HepG2 (cell line): ENCODE measurements around the gene UQCR11. TPM values are rescaled to one million over a fixed set of nuclear protein-coding genes. Genes with fewer than 3 reads are reported as not detected.

Experiments used
- CENPX ChIP-seq: sonication (generic); formaldehyde crosslinking; IDR thresholded peaks from 2 replicates; pipeline ENCODE4 v1.9.0; 2021; ENCODE audit warnings: mild to moderate bottlenecking, missing genetic modification reagents, moderate library complexity
- ESRRA ChIP-seq: sonication (generic); formaldehyde crosslinking; IDR thresholded peaks from 2 replicates; pipeline ENCODE4 v1.5.1; 2020; ENCODE audit warnings: mild to moderate bottlenecking, low read depth, missing genetic modification reagents
- HDAC2 ChIP-seq: sonication (generic); formaldehyde crosslinking; IDR thresholded peaks from 2 replicates; pipeline ENCODE4 v1.4.0; 2020; ENCODE audit warnings: missing genetic modification reagents
- MAFG ChIP-seq: sonication (generic); formaldehyde crosslinking; IDR thresholded peaks from 2 replicates; pipeline ENCODE4 v1.5.1; 2020; ENCODE audit warnings: mild to moderate bottlenecking, missing genetic modification reagents
- NFRKB ChIP-seq: fragments of 450-650 bp; IDR thresholded peaks from 2 replicates; pipeline ENCODE4 v1.6.1; 2017
- POLR2G ChIP-seq: fragments of 200-400 bp; formaldehyde crosslinking; IDR thresholded peaks from 2 replicates; pipeline ENCODE4 v1.6.1; 2018; ENCODE audit warnings: mild to moderate bottlenecking, low read depth, low read length, moderate library complexity
- RFXAP ChIP-seq: sonication (generic); formaldehyde crosslinking; IDR thresholded peaks from 2 replicates; pipeline ENCODE4 v1.4.0; 2020; ENCODE audit warnings: missing genetic modification reagents, borderline replicate concordance
- YY1 ChIP-seq: IDR thresholded peaks from 2 replicates; pipeline ENCODE4 v1.6.1; 2011; ENCODE audit warnings: low read length, low read depth, moderate library complexity, mild to moderate bottlenecking; ENCODE audit not compliant: insufficient read depth, insufficient replicate concordance
- ZFP62 ChIP-seq: sonication (generic); formaldehyde crosslinking; IDR thresholded peaks from 2 replicates; pipeline ENCODE4 v1.4.0; 2020; ENCODE audit warnings: missing genetic modification reagents
- ZFY ChIP-seq: sonication (generic); formaldehyde crosslinking; IDR thresholded peaks from 2 replicates; pipeline ENCODE4 v1.4.0; 2020; ENCODE audit warnings: missing genetic modification reagents
- ZNF264 ChIP-seq: sonication (generic); formaldehyde crosslinking; IDR thresholded peaks from 2 replicates; pipeline ENCODE4 v1.4.0; 2020; ENCODE audit warnings: missing genetic modification reagents
- ZNF460 ChIP-seq: sonication (generic); formaldehyde crosslinking; IDR thresholded peaks from 2 replicates; pipeline ENCODE4 v1.5.1; 2020; ENCODE audit warnings: missing genetic modification reagents, mild to moderate bottlenecking, borderline replicate concordance
- ZNF547 ChIP-seq: sonication (generic); formaldehyde crosslinking; IDR thresholded peaks from 2 replicates; pipeline ENCODE4 v1.5.1; 2020; ENCODE audit warnings: mild to moderate bottlenecking, missing genetic modification reagents
- ZNF7 ChIP-seq: IDR thresholded peaks from 2 replicates; pipeline ENCODE4 v1.6.1; 2016; ENCODE audit warnings: missing biosample characterization, missing genetic modification reagents
- ZNF781 ChIP-seq: sonication (generic); formaldehyde crosslinking; IDR thresholded peaks from 2 replicates; pipeline ENCODE4 v1.5.1; 2020; ENCODE audit warnings: borderline replicate concordance, mild to moderate bottlenecking, missing genetic modification reagents; ENCODE audit errors: not compliant biosample characterization
- polyA plus RNA-seq, 8 experiments: library from polyadenylated mRNA; depleted of rRNA in 3 of 8; stranded (reverse) in 7 of 8; unstranded in 1 of 8; fragments of >200 nt; fragmentation: Illumina TruSeq in 4 of 8; extraction: Trizol in 4 of 8; gene quantifications; 2 replicates each; pipeline versions ENCODE4 v1.2.1 to v1.2.3, GENCODE V29; 2011 to 2016; ENCODE audit warnings: low read depth in 4 of 8, missing spikeins in 1 of 8, mixed read lengths in 1 of 8; ENCODE audit not compliant: insufficient read depth in 1 of 8
- total RNA-seq, 5 experiments: library from RNA; depleted of rRNA; stranded (reverse); fragments of >200 nt; fragmentation: Illumina TruSeq; extraction: Trizol; gene quantifications; 2 replicates each; pipeline ENCODE4 v1.2.3, GENCODE V29; 2016; ENCODE audit warnings: low read depth in 1 of 5
- TF ChIP-seq, protein P1 (sequence below): sonication (generic); formaldehyde crosslinking; IDR thresholded peaks from 2 replicates; pipeline ENCODE4 v1.4.0; 2020; ENCODE audit warnings: missing genetic modification reagents
- TF ChIP-seq, protein P2 (sequence below): sonication (generic); formaldehyde crosslinking; IDR thresholded peaks from 2 replicates; pipeline ENCODE4 v1.4.0; 2020; ENCODE audit warnings: missing genetic modification reagents
- TF ChIP-seq, protein P3 (sequence below): sonication (generic); formaldehyde crosslinking; IDR thresholded peaks from 2 replicates; pipeline ENCODE4 v1.8.0; 2022; ENCODE audit warnings: mild to moderate bottlenecking, missing genetic modification reagents, moderate library complexity
- TF ChIP-seq, protein P4 (sequence below): sonication (generic); formaldehyde crosslinking; IDR thresholded peaks from 2 replicates; pipeline ENCODE4 v1.4.0; 2020; ENCODE audit warnings: missing genetic modification reagents, borderline replicate concordance

Gene UQCR11
- total and polyA plus RNA-seq, 2 of the 13 experiments (the other 11 are each of a cell fraction or from before 2014, with no cell fraction given) = 125 to 214 TPM

DNA sequence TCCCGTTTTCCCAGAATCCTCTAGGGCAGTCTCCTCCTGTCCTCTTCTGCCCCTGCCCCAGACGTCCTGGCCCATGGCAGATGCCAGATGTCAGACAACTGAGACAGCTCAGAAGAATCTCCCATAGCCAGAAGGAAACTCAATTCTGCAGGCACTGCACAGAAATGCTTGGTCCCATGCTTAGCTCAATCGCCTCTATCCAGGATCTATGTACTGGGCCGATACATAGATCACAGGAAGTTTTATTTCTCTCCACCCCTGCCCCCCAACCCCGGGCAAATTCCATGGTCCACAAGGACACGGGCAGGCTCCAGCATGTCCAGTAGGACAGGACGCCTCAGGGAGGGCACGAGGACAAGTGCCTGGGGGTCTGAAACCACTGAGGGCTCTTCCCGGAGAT lies 17.4 kb downstream of the UQCR11 start (continued):
- TF ChIP-seq, protein P1, sequence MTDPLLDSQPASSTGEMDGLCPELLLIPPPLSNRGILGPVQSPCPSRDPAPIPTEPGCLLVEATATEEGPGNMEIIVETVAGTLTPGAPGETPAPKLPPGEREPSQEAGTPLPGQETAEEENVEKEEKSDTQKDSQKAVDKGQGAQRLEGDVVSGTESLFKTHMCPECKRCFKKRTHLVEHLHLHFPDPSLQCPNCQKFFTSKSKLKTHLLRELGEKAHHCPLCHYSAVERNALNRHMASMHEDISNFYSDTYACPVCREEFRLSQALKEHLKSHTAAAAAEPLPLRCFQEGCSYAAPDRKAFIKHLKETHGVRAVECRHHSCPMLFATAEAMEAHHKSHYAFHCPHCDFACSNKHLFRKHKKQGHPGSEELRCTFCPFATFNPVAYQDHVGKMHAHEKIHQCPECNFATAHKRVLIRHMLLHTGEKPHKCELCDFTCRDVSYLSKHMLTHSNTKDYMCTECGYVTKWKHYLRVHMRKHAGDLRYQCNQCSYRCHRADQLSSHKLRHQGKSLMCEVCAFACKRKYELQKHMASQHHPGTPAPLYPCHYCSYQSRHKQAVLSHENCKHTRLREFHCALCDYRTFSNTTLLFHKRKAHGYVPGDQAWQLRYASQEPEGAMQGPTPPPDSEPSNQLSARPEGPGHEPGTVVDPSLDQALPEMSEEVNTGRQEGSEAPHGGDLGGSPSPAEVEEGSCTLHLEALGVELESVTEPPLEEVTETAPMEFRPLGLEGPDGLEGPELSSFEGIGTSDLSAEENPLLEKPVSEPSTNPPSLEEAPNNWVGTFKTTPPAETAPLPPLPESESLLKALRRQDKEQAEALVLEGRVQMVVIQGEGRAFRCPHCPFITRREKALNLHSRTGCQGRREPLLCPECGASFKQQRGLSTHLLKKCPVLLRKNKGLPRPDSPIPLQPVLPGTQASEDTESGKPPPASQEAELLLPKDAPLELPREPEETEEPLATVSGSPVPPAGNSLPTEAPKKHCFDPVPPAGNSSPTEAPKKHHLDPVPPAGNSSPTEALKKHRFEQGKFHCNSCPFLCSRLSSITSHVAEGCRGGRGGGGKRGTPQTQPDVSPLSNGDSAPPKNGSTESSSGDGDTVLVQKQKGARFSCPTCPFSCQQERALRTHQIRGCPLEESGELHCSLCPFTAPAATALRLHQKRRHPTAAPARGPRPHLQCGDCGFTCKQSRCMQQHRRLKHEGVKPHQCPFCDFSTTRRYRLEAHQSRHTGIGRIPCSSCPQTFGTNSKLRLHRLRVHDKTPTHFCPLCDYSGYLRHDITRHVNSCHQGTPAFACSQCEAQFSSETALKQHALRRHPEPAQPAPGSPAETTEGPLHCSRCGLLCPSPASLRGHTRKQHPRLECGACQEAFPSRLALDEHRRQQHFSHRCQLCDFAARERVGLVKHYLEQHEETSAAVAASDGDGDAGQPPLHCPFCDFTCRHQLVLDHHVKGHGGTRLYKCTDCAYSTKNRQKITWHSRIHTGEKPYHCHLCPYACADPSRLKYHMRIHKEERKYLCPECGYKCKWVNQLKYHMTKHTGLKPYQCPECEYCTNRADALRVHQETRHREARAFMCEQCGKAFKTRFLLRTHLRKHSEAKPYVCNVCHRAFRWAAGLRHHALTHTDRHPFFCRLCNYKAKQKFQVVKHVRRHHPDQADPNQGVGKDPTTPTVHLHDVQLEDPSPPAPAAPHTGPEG (CRISPR knock-in tag) = no peak
- TF ChIP-seq MAFG = no peak
- no peak for TF ChIP-seq ZNF264 (CRISPR knock-in tag)
- TF ChIP-seq ZNF7 = no peak
- no peak for TF ChIP-seq YY1
- TF ChIP-seq ZFY (CRISPR knock-in tag) = no peak
- TF ChIP-seq ESRRA (CRISPR knock-in tag) = peak; percentile 80
- no peak for TF ChIP-seq RFXAP (CRISPR knock-in tag)
- no peak for TF ChIP-seq ZFP62 (CRISPR knock-in tag)
- TF ChIP-seq, protein P2, sequence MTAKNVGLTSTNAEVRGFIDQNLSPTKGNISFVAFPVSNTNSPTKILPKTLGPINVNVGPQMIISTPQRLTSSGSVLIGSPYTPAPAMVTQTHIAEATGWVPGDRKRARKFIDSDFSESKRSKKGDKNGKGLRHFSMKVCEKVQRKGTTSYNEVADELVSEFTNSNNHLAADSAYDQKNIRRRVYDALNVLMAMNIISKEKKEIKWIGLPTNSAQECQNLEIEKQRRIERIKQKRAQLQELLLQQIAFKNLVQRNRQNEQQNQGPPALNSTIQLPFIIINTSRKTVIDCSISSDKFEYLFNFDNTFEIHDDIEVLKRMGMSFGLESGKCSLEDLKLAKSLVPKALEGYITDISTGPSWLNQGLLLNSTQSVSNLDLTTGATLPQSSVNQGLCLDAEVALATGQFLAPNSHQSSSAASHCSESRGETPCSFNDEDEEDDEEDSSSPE (CRISPR knock-in tag) = no peak
- TF ChIP-seq, protein P3, sequence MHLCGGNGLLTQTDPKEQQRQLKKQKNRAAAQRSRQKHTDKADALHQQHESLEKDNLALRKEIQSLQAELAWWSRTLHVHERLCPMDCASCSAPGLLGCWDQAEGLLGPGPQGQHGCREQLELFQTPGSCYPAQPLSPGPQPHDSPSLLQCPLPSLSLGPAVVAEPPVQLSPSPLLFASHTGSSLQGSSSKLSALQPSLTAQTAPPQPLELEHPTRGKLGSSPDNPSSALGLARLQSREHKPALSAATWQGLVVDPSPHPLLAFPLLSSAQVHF (CRISPR knock-in tag) = no peak
- TF ChIP-seq, protein P4, sequence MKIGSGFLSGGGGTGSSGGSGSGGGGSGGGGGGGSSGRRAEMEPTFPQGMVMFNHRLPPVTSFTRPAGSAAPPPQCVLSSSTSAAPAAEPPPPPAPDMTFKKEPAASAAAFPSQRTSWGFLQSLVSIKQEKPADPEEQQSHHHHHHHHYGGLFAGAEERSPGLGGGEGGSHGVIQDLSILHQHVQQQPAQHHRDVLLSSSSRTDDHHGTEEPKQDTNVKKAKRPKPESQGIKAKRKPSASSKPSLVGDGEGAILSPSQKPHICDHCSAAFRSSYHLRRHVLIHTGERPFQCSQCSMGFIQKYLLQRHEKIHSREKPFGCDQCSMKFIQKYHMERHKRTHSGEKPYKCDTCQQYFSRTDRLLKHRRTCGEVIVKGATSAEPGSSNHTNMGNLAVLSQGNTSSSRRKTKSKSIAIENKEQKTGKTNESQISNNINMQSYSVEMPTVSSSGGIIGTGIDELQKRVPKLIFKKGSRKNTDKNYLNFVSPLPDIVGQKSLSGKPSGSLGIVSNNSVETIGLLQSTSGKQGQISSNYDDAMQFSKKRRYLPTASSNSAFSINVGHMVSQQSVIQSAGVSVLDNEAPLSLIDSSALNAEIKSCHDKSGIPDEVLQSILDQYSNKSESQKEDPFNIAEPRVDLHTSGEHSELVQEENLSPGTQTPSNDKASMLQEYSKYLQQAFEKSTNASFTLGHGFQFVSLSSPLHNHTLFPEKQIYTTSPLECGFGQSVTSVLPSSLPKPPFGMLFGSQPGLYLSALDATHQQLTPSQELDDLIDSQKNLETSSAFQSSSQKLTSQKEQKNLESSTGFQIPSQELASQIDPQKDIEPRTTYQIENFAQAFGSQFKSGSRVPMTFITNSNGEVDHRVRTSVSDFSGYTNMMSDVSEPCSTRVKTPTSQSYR = peak; percentile 75
- TF ChIP-seq ZNF781 (CRISPR knock-in tag) = no peak
- no peak for TF ChIP-seq CENPX
- no peak for TF ChIP-seq ZNF460 (CRISPR knock-in tag)
- no peak for TF ChIP-seq ZNF547 (CRISPR knock-in tag)
- TF ChIP-seq HDAC2 (CRISPR knock-in tag) = 0 out of 2 replicates have a peak, but pooled peaks have one; percentile 30
- peak; percentile 47; the same call in 1 of the 2 replicates for TF ChIP-seq POLR2G
- no peak for TF ChIP-seq NFRKB
